GM10248 (cell line): ENCODE results near the gene TMPRSS15.

Experiments
- CTCF ChIA-PET: fragments of 300-600 bp; sonication (Branson Sonifier 250); formaldehyde crosslinking; extraction: SDS; loops from one replicate; lab custom pipeline; 2021; ENCODE audit warnings: antibody characterized with exemption; lab: Yijun Ruan, JAX
- POLR2A ChIA-PET: fragments of 350-650 bp; sonication (Branson Sonifier 250); formaldehyde crosslinking; extraction: SDS; loops from one replicate; lab custom pipeline; 2020; ENCODE audit warnings: antibody characterized with exemption; lab: Yijun Ruan, JAX
- DNase-seq: peaks from one replicate; pipeline ENCODE4 v3.0.0; 2012; ENCODE audit errors: extremely low spot score
- TF ChIP-seq, protein P1 (sequence below): IDR thresholded peaks from 2 replicates; pipeline ENCODE4 v1.5.1; 2012; ENCODE audit warnings: mild to moderate bottlenecking, low read depth; ENCODE audit errors: extremely low read depth, missing control alignments, control extremely low read depth

The TMPRSS15 gene

DNA sequence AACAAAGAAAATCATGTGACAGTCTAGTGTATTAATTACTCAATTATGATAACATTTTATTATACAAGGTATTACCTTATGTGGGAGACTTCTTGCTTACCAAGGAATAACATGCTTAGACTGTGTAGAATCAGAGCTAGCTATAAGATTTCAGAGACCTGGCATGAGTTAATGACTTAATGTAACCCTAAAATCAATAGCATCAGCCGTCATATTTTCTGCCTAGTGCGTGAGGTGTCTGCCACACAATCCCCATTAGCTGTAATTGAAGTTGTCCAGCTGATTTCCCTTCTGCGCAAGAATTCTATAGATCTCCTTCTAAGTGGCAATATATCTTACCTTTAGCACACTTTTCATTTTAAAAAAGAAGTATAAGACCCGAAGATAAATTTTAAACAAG, 130.2 kb downstream of the TMPRSS15 start:
- CTCF ChIA-PET: interaction anchor here (0.8 kb wide), 1 partner anchor 30 kb away, joined by 3 read pairs; no protein-coding TSS in a partner anchor

GRCh38 chr21:18269856-18270255, 133.7 kb downstream of the TMPRSS15 start:
- ChIA-PET CTCF (no interaction called here), POLR2A (no interaction called here)
- TF ChIP-seq, protein P1, sequence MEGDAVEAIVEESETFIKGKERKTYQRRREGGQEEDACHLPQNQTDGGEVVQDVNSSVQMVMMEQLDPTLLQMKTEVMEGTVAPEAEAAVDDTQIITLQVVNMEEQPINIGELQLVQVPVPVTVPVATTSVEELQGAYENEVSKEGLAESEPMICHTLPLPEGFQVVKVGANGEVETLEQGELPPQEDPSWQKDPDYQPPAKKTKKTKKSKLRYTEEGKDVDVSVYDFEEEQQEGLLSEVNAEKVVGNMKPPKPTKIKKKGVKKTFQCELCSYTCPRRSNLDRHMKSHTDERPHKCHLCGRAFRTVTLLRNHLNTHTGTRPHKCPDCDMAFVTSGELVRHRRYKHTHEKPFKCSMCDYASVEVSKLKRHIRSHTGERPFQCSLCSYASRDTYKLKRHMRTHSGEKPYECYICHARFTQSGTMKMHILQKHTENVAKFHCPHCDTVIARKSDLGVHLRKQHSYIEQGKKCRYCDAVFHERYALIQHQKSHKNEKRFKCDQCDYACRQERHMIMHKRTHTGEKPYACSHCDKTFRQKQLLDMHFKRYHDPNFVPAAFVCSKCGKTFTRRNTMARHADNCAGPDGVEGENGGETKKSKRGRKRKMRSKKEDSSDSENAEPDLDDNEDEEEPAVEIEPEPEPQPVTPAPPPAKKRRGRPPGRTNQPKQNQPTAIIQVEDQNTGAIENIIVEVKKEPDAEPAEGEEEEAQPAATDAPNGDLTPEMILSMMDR: no peak
- no peak for DNase-seq

More for the DNA sequence above, 130.2 kb downstream of the TMPRSS15 start:
- POLR2A ChIA-PET: no interaction called here
- TF ChIP-seq, protein P1: no peak
- no peak for DNase-seq

DNA sequence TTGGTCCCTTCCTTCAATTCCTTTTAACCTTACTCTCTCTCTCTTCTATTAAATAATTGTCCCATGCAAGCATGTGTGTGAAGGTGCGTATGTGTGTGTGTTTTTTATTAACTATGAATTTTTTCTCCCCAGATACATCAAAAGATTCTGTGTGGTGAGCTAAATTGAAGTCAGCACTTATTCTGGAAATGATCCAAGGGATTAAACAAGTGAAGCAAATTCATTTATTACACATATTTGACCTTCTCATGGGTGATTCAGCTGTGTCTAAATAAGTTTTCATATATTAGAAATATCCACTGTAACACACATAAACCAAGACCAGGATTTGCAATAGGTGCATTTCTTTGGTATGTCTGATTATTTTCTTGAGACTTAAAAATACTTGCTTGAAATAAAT, 134.7 kb downstream of the TMPRSS15 start:
- ChIA-PET CTCF (no interaction called here), POLR2A (no interaction called here)
- TF ChIP-seq, protein P1: no peak
- no peak for DNase-seq

DNA sequence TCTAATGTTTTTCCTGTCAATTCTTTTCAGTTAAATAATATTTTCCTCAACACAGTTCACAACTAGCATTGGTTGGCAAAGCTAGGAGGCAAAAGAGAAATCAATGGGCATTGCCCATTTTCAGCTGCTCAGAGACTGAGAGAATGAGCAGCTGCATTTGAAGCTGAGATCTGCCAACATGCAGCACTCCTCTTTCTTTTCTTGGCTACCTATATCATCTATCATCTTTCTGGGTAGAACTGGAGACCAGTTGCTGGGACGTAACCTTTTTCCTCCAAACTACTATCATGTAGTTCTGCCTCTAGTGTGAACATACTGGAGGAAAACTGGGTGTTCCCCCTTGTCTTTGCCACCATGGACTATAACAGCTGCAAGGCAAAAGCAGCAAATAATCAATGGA, 136.1 kb downstream of the TMPRSS15 start:
- TF ChIP-seq, protein P1: no peak
- ChIA-PET CTCF (interaction anchor here (1.1 kb wide), 1 partner anchor 9 kb away, joined by 3 read pairs; no protein-coding TSS in a partner anchor), POLR2A (no interaction called here)
- DNase-seq: no peak

- ChIA-PET CTCF (no interaction called here), POLR2A (no interaction called here)
- DNase-seq: no peak
- TF ChIP-seq, protein P1: no peak
These were observed 137.6 kb downstream of the TMPRSS15 start for GRCh38 chr21:18265944-18266343.

DNA sequence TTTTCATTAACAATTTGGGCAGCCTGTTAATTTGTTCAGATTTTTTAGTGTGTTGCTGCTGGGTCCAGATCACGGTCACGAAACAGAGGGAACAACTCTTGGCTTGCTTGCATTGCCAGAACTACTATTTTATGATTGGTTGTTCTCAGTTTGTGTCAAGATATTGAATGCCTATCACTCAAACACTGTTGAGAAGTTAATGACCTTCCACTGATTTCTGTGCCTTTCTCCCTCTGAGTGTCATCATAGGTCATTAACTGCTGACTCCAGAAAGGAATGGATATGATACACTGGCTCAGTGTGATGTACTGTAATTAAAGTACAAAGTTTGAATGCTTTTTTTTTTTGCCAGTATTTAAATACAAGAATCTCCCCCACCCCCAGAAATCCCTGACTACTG, 149.8 kb downstream of the TMPRSS15 start:
- POLR2A ChIA-PET: no interaction called here
- CTCF ChIA-PET: no interaction called here
- TF ChIP-seq, protein P1: no peak
- no peak for DNase-seq
